Esophagus muscularis mucosa (tissue), 4 donors: ENCODE results near the gene PROX1. TPM values are rescaled to one million over a fixed set of nuclear protein-coding genes. Genes with fewer than 3 reads are reported as not detected.

Experiments used
- DNase-seq: peaks from one replicate; pipeline ENCODE4 v3.0.0-alpha.2; 2017; ENCODE audit errors: extremely low spot score
- H3K27ac ChIP-seq, 4 donors: fragments of 200-600 bp; sonication (generic); replicated peaks in 1 of 4; 1 replicate in 3 of 4; 2 replicates in 1 of 4; pipeline ENCODE4 v1.5.1; 2016 to 2019; ENCODE audit warnings: mild to moderate bottlenecking in 1 of 4
- H3K27me3 ChIP-seq, 4 donors: fragments of 200-600 bp; sonication (generic); one replicate each; pipeline versions ENCODE4 v1.5.1 to v1.6.0; 2016 to 2019
- H3K36me3 ChIP-seq, 4 donors: fragments of 200-600 bp; sonication (generic); one replicate each; pipeline ENCODE4 v1.5.1; 2016 to 2019
- H3K4me1 ChIP-seq, 4 donors: fragments of 200-600 bp; sonication (generic); one replicate each; pipeline ENCODE4 v1.5.1; 2016 to 2019
- H3K4me3 ChIP-seq, 4 donors: fragments of 200-600 bp; sonication (generic); 1 replicate in 2 of 4; 2 replicates in 2 of 4; pipeline ENCODE4 v1.5.1; 2016 to 2019; ENCODE audit warnings: mild to moderate bottlenecking in 4 of 4, moderate library complexity in 1 of 4
- H3K9me3 ChIP-seq, 4 donors: fragments of 200-600 bp; sonication (generic); 1 replicate in 3 of 4; 2 replicates in 1 of 4; pipeline ENCODE4 v1.5.1; 2016 to 2019
- CTCF ChIP-seq, 3 experiments: fragments of 200-600 bp in 2 of 3; fragments of 450-650 bp in 1 of 3; sonication (generic) in 2 of 3; IDR thresholded peaks; one replicate each; pipeline ENCODE4 v1.5.1; 2017 to 2019; ENCODE audit warnings: antibody characterized with exemption in 3 of 3, mild to moderate bottlenecking in 2 of 3, moderate library complexity in 1 of 3
- EP300 ChIP-seq: sonication (generic); formaldehyde crosslinking; IDR thresholded peaks from one replicate; pipeline ENCODE4 v1.6.1; 2017; ENCODE audit warnings: antibody characterized with exemption
- POLR2A ChIP-seq: fragments of 450-650 bp; IDR thresholded peaks from one replicate; pipeline ENCODE4 v1.6.1; 2017; ENCODE audit warnings: antibody characterized with exemption, moderate library complexity, mild to moderate bottlenecking, low read depth
- POLR2AphosphoS5 ChIP-seq, 2 donors: sonication (generic); formaldehyde crosslinking; IDR thresholded peaks; one replicate each; pipeline ENCODE4 v1.6.1; 2017; ENCODE audit warnings: antibody characterized with exemption in 2 of 2
- WGBS: methylation state at CpG from one replicate; pipeline ENCODE4 v1.1.5; 2018; 5-methylcytosine and 5-hydroxymethylcytosine counted together
- intact Hi-C: fragments of 100-400 bp; cut with DNase I; formaldehyde crosslinking; loops from one replicate; pipeline ENCODE4 v1.15.1; 2023
- total RNA-seq, 4 donors: library from RNA; depleted of rRNA; stranded (reverse); fragments of >200 nt; gene quantifications; one replicate each; pipeline versions ENCODE4 v1.1.0 to v1.2.1, GENCODE V29; 2016

The PROX1 gene
- total RNA-seq, 4 donors from 2014 or later: 2.0 to 5.3 (median 2.5) TPM

- DNase-seq: peak; percentile 31
- intact Hi-C loops: no loop called here
- Histone ChIP-seq H3K4me1 (peaks cover 0 to 14% (median 7%) of the 10 kb centered on the region in 4 donors), H3K36me3 (no peaks in the 10 kb centered on the region), H3K27ac (no peak overlapping the region), H3K9me3 (no peaks in the 10 kb centered on the region), H3K27me3 (peaks cover 0 to 9% (median 0%) of the 10 kb centered on the region in 4 donors), H3K4me3 (no peak overlapping the region)
- TF ChIP-seq POLR2A (no peak), POLR2AphosphoS5 (IDR thresholded peaks at IDR 0.05) (no peak), CTCF (IDR thresholded peaks at IDR 0.05) (no peak), EP300 (no peak)
- WGBS: 87% methylated on average over 3 of the region's 3 CpGs
Measured at GRCh38 chr1:214005708-214006107, 17.9 kb downstream of the PROX1 start.

- H3K4me1 ChIP-seq: peaks cover 0 to 14% (median 7%) of the 10 kb centered on the region in 4 donors
- H3K4me3 ChIP-seq: no peak overlapping the region
- peak; percentile 7 for DNase-seq
- H3K27ac ChIP-seq: no peak overlapping the region
- TF ChIP-seq EP300 (no peak), CTCF (IDR thresholded peaks at IDR 0.05) (no peak), POLR2A (no peak), POLR2AphosphoS5 (IDR thresholded peaks at IDR 0.05) (no peak)
- WGBS: 75% methylated on average over 3 of the region's 3 CpGs
- intact Hi-C loops: no loop called here
- peaks cover 0 to 12% (median 0%) of the 10 kb centered on the region in 4 donors for H3K27me3 ChIP-seq
- H3K36me3 ChIP-seq: peaks cover 0 to 5% (median 0%) of the 10 kb centered on the region in 4 donors
- H3K9me3 ChIP-seq: no peaks in the 10 kb centered on the region
Measured at GRCh38 chr1:214006845-214007244, 19.1 kb downstream of the PROX1 start.

- Histone ChIP-seq H3K27me3 (peaks cover 0 to 12% (median 0%) of the 10 kb centered on the region in 4 donors), H3K4me3 (no peak overlapping the region), H3K4me1 (peaks cover 0 to 18% (median 0%) of the 10 kb centered on the region in 4 donors), H3K27ac (no peak overlapping the region), H3K36me3 (peaks cover 0 to 9% (median 0%) of the 10 kb centered on the region in 4 donors), H3K9me3 (no peaks in the 10 kb centered on the region)
- intact Hi-C loops: no loop called here
- TF ChIP-seq EP300: no peak
- TF ChIP-seq CTCF (IDR thresholded peaks at IDR 0.05): no peak
- TF ChIP-seq POLR2AphosphoS5 (IDR thresholded peaks at IDR 0.05): no peak
- TF ChIP-seq POLR2A: no peak
- peak; percentile 64 for DNase-seq
- 85% methylated on average over 3 of the region's 3 CpGs for WGBS
Measured at GRCh38 chr1:214008347-214008746, 20.6 kb downstream of the PROX1 start.

- peak; percentile 66 for DNase-seq
- no peak overlapping the region for H3K4me3 ChIP-seq
- WGBS: 58% methylated on average over 7 of the region's 8 CpGs
Measured at GRCh38 chr1:214008791-214009422, 21.1 kb downstream of the PROX1 start.

GRCh38 chr1:214009423-214010196, 21.8 kb downstream of the PROX1 start:
- peak; percentile 88 for DNase-seq
- 82% methylated on average over 14 of the region's 14 CpGs for WGBS
- intact Hi-C loops: no loop called here
- Histone ChIP-seq H3K4me1 (peaks cover 0 to 19% (median 0%) of the 10 kb centered on the region in 4 donors), H3K27me3 (peaks cover 0 to 12% (median 0%) of the 10 kb centered on the region in 4 donors), H3K27ac (no peak overlapping the region), H3K36me3 (peaks cover 0 to 9% (median 0%) of the 10 kb centered on the region in 4 donors), H3K9me3 (no peaks in the 10 kb centered on the region), H3K4me3 (no peak overlapping the region)
- no peak for TF ChIP-seq POLR2AphosphoS5 (IDR thresholded peaks at IDR 0.05)
- TF ChIP-seq POLR2A: no peak
- TF ChIP-seq EP300: no peak
- TF ChIP-seq CTCF (IDR thresholded peaks at IDR 0.05): no peak

More at GRCh38 chr1:214008791-214009422, 21.1 kb downstream of the PROX1 start:
- TF ChIP-seq EP300 (no peak), POLR2AphosphoS5 (IDR thresholded peaks at IDR 0.05) (no peak)
- Histone ChIP-seq H3K9me3 (no peaks in the 10 kb centered on the region), H3K36me3 (peaks cover 0 to 9% (median 0%) of the 10 kb centered on the region in 4 donors), H3K27me3 (peaks cover 0 to 12% (median 0%) of the 10 kb centered on the region in 4 donors), H3K27ac (no peak overlapping the region), H3K4me1 (peaks cover 0 to 19% (median 0%) of the 10 kb centered on the region in 4 donors)
- intact Hi-C loops: no loop called here
